Loucy (cell line): Measurements from ENCODE around the gene NOXA1.

Experiments used
- EZH2phosphoT487 ChIP-seq: fragments of 200-600 bp; IDR thresholded peaks from 2 replicates; pipeline ENCODE4 v1.6.1; 2018; ENCODE audit warnings: antibody characterized with exemption, mild to moderate bottlenecking, moderate library complexity, borderline replicate concordance
- TF ChIP-seq, protein P1 (sequence below): fragments of 200-600 bp; sonication (generic); conservative IDR thresholded peaks from 2 replicates; pipeline ENCODE4 v1.5.1; 2014; ENCODE audit warnings: mild to moderate bottlenecking, antibody characterized with exemption, low read length

DNA sequence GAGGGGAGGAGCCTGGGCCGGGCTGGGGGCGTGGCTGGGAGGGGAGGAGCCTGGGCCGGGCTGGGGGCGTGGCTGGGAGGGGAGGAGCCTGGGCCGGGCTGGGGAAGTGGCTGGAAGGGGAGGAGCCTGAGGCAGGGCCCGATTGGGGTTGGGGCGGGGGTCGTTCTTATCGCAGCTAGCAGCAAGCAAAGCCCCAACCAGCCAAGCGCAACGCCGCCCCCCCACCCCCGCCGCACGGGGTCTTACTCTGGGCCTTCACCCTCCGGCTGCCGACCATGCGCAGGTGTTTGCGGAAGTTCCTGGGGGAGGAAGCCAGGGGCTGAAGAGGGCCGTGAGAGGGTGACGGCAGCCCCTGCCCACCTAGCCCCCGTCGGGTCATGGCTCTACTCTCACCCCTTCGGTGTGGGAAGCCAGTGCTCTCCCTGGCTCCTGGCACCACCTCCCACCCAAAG lies 31.0 kb downstream of the NOXA1 start:
- TF ChIP-seq, protein P1, sequence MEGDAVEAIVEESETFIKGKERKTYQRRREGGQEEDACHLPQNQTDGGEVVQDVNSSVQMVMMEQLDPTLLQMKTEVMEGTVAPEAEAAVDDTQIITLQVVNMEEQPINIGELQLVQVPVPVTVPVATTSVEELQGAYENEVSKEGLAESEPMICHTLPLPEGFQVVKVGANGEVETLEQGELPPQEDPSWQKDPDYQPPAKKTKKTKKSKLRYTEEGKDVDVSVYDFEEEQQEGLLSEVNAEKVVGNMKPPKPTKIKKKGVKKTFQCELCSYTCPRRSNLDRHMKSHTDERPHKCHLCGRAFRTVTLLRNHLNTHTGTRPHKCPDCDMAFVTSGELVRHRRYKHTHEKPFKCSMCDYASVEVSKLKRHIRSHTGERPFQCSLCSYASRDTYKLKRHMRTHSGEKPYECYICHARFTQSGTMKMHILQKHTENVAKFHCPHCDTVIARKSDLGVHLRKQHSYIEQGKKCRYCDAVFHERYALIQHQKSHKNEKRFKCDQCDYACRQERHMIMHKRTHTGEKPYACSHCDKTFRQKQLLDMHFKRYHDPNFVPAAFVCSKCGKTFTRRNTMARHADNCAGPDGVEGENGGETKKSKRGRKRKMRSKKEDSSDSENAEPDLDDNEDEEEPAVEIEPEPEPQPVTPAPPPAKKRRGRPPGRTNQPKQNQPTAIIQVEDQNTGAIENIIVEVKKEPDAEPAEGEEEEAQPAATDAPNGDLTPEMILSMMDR: no peak
- TF ChIP-seq EZH2phosphoT487: no peak
